Measurements from ENCODE around the gene SMCHD1.

SMCHD1 gene

GRCh38 chr18:2853926-2854664, 198.6 kb downstream of the SMCHD1 start:
- DNase-seq (ENCODE audit: extremely low read depth, low read depth): no peak
- no peak for TF ChIP-seq CTCF (IDR thresholded peaks at IDR 0.05; ENCODE audit: low read depth, low read length)
